Activated CD8-positive, alpha-beta T cell treated with anti-CD3 and anti-CD28 coated beads for 36 hours (primary cell): ENCODE results near the gene LHX5. TPM values are rescaled to one million over a fixed set of nuclear protein-coding genes. Genes with fewer than 3 reads are reported as not detected.

Experiments
- ATAC-seq: fragments of 200-7000 bp; cut with Tn5 transposase; one replicate; pipeline ENCODE4 v1.10.0; 2021; ENCODE audit warnings: mild to moderate bottlenecking, moderate library complexity
- CTCF ChIA-PET: fragments of 350-600 bp; sonication (Branson Sonifier 250); formaldehyde crosslinking; loops from one replicate; lab custom pipeline; 2021; ENCODE audit warnings: antibody characterized with exemption; lab: Charles Lee
- POLR2A ChIA-PET: fragments of 350-600 bp; sonication (Branson Sonifier 250); formaldehyde crosslinking; loops from one replicate; lab custom pipeline; 2021; ENCODE audit warnings: antibody characterized with exemption; lab: Charles Lee
- DNase-seq: peaks from one replicate; pipeline ENCODE4 v3.0.0-alpha.2; 2020
- H3K27ac Mint-ChIP-seq: one replicate; pipeline ENCODE4 v1.8.0; 2021; ENCODE audit warnings: mild to moderate bottlenecking, mixed read lengths
- H3K27me3 Mint-ChIP-seq: one replicate; pipeline ENCODE4 v1.8.0; 2021; ENCODE audit warnings: mixed read lengths
- H3K36me3 Mint-ChIP-seq: one replicate; pipeline ENCODE4 v1.8.0; 2021; ENCODE audit warnings: low read depth, mixed read lengths
- H3K4me1 Mint-ChIP-seq: one replicate; pipeline ENCODE4 v1.8.0; 2021; ENCODE audit warnings: low read depth, mixed read lengths
- H3K4me3 Mint-ChIP-seq: one replicate; pipeline ENCODE4 v1.8.0; 2021; ENCODE audit warnings: mild to moderate bottlenecking, moderate library complexity, mixed read lengths
- H3K9me3 Mint-ChIP-seq: one replicate; pipeline ENCODE4 v1.8.0; 2021; ENCODE audit warnings: mixed read lengths
- intact Hi-C: fragments of 100-400 bp; cut with micrococcal nuclease; formaldehyde crosslinking; loops from one replicate; pipeline ENCODE4 v1.10.0; 2022
- total RNA-seq, 2 experiments: library from RNA; stranded (reverse); gene quantifications; one replicate each; pipeline ENCODE4 v1.2.3, GENCODE V29; 2021
- TF ChIP-seq, protein P1 (sequence below): fragments of 200-600 bp; IDR thresholded peaks from one replicate; pipeline ENCODE4 v1.8.0; 2022; ENCODE audit warnings: antibody characterized with exemption, mild to moderate bottlenecking

LHX5 gene
- total RNA-seq = not detected

DNA sequence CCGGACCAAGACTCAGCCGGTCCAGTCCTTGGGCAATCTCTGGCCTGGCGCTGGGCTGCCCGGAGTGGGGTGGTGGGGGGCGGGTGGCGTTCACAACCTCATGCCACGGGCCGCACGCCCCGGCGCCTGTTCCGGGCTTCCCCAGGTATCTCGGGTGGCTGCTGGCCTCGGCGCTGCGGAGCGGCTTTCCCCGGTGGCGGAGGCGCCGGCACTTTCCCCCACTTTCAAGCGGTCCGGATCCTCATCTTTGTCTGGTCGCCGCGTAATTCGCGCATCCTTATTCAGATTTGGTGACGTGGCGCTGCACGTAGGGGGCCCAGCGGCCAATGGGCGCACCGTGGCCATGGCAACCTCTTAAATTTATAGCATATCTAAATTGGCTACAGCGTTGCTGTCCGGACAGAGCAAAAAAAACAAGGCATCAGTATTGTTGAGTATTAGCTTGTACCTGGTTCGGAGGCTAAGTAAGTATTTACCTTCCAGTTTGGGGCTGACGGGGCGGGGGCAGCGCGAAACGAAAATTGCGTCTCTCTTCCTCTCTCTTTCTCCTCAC lies at the start of gene LHX5:
TSS of gene LHX5 (minus strand) at position 253 of the 553 bp plus-strand sequence. CDS start 373 bp downstream, outside the sequence.
- no peak within 1 kb of the TSS for H3K4me3 Mint-ChIP-seq
- intact Hi-C loops = loop anchor here (10.0 kb wide), 1 partner anchor 1223 kb away; no protein-coding TSS in a partner anchor
- H3K27ac Mint-ChIP-seq = no peak within 1 kb of the TSS
- ChIA-PET POLR2A (interaction anchor here (0.6 kb wide), 1 partner anchor 1721 kb away, joined by 3 read pairs; no protein-coding TSS in a partner anchor), CTCF (no interaction called here)
- ATAC-seq (no peak), DNase-seq (no peak)
- H3K27me3 Mint-ChIP-seq = peaks cover 72% of the 10 kb centered on the region
- H3K9me3 Mint-ChIP-seq = no peaks in the 10 kb centered on the region
- peaks cover 8% of the 10 kb centered on the region for H3K4me1 Mint-ChIP-seq
- TF ChIP-seq, protein P1, sequence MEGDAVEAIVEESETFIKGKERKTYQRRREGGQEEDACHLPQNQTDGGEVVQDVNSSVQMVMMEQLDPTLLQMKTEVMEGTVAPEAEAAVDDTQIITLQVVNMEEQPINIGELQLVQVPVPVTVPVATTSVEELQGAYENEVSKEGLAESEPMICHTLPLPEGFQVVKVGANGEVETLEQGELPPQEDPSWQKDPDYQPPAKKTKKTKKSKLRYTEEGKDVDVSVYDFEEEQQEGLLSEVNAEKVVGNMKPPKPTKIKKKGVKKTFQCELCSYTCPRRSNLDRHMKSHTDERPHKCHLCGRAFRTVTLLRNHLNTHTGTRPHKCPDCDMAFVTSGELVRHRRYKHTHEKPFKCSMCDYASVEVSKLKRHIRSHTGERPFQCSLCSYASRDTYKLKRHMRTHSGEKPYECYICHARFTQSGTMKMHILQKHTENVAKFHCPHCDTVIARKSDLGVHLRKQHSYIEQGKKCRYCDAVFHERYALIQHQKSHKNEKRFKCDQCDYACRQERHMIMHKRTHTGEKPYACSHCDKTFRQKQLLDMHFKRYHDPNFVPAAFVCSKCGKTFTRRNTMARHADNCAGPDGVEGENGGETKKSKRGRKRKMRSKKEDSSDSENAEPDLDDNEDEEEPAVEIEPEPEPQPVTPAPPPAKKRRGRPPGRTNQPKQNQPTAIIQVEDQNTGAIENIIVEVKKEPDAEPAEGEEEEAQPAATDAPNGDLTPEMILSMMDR = no peak
- no peaks in the 10 kb centered on the region for H3K36me3 Mint-ChIP-seq

DNA sequence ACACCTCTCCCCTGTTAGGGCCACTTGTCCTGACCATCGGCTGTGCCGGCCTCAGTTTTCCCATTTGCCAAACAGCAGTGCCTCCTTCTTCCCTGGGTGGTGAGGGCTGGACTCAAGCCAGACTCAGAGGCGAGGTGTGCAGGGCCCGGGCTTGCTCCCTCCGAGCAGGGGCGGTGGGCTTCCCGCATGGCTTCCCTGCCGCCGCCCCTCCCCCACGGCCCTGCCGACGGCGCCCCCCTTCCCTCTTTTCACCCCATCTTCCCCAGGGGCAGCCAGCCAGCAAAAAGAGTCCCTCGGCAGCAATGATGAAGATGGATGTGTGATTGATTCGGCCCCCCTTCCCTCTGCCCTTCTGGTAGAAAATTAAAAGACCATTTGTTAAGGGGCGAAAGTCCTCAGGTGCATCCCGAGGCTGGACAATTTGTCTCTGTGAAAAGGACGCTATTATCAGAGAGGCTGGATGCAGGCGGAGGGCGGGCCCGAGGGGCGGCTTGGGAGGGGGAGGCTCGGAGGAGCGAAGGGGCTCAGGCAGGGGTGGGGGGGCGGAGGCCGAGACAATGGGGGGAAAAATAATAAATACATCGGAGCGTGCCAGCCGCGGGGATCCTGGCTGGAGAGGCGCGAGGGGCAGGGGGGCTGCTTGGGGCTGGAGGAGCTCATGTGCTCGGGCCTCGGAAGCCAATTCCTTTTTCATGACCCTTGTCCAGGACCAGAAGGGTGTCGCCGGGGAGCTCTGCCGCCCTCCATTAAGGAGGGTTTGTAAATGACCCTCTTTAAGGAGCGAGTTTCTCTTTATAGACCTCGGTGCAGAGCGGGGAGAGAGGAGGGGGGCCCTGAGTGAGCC lies 48.0 kb upstream of the LHX5 start:
- CTCF ChIA-PET = no interaction called here
- ATAC-seq = no peak
- TF ChIP-seq, protein P1 = no peak
- H3K27ac Mint-ChIP-seq = no peak overlapping the region
- no peak for DNase-seq
- POLR2A ChIA-PET = no interaction called here
- H3K4me3 Mint-ChIP-seq = no peak overlapping the region
- peaks cover 2% of the 10 kb centered on the region for H3K4me1 Mint-ChIP-seq
- H3K9me3 Mint-ChIP-seq = no peaks in the 10 kb centered on the region
- H3K27me3 Mint-ChIP-seq = peaks cover 54% of the 10 kb centered on the region
- intact Hi-C loops = no loop called here
- no peaks in the 10 kb centered on the region for H3K36me3 Mint-ChIP-seq

DNA sequence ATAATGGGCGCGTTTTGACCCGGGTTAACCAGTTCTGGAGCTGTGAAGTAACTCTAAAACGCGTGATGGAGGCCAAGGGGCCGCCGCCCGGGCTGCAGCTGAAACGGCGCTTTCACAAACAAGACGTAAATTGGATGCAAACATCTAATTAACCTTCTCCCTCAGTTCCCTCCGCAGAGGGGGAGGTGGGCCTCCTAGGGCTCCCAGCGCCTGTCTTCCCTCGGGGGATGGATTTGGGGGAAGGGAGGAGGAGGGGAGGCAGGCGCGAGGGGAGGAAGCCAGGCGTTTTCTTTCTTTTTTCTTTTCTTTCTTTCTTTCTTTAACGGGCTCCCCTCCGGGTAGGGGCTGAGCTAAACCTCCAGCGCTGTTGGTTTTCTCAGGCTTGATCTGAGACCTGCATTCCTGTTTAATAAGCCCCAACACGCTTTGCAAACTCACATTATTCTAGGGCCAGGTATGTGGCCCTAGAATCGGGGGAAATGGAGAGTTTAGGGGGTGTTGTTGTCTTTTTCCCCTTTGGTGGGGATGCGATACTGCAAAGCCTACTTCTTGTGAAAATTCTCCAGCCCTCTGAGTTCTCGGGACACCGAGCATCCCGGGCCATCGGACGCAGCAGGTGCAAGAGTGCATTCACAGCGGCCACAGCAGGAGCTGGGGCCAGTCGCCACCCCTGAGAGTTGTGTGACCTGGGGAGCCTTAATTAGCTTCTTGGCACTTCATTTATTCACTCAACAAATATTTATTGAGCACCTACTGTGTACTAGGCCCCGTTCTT lies 43.6 kb upstream of the LHX5 start:
- DNase-seq (no peak), ATAC-seq (no peak)
- Mint-ChIP-seq H3K4me1 (peaks cover 2% of the 10 kb centered on the region), H3K4me3 (no peak overlapping the region), H3K9me3 (no peaks in the 10 kb centered on the region), H3K36me3 (no peaks in the 10 kb centered on the region), H3K27me3 (peaks cover 59% of the 10 kb centered on the region), H3K27ac (no peak overlapping the region)
- ChIA-PET POLR2A (no interaction called here), CTCF (no interaction called here)
- intact Hi-C loops = no loop called here
- TF ChIP-seq, protein P1 = no peak

DNA sequence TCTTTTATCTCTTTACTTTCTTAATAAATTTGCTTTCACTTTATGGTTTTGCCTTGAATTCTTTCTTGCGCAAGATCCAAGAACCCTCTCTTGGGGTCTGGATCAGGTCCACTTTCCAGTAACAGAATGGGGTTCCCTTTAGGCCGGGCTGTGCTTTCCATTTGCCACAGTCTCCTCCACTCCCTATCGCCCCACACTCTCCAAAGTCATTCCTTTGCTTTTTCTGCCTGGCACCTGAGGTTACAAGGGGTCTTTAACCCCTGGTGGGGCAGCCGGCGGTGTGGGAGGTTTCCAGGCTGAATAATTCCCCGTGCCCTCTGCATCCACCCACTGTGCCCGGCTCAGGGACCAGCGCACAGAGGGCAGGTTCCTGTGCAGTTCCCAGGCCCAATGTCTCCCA lies 42.9 kb upstream of the LHX5 start:
- CTCF ChIA-PET = no interaction called here
- Mint-ChIP-seq H3K9me3 (no peaks in the 10 kb centered on the region), H3K27ac (no peak overlapping the region), H3K4me1 (peaks cover 2% of the 10 kb centered on the region), H3K36me3 (no peaks in the 10 kb centered on the region), H3K4me3 (no peak overlapping the region), H3K27me3 (peaks cover 57% of the 10 kb centered on the region)
- intact Hi-C loops = no loop called here
- TF ChIP-seq, protein P1 = no peak
- no peak for ATAC-seq
- POLR2A ChIA-PET = no interaction called here
- DNase-seq = no peak
